Esophagus squamous epithelium (tissue), 4 donors: ENCODE results near the gene CLSTN2.

Source experiments
- CTCF ChIP-seq, 6 experiments: fragments of 450-650 bp in 4 of 6; fragments of 200-600 bp in 2 of 6; sonication (generic) in 2 of 6; IDR thresholded peaks; one replicate each; pipeline ENCODE4 v1.5.1; 2016 to 2019; ENCODE audit warnings: antibody characterized with exemption in 6 of 6, mild to moderate bottlenecking in 4 of 6, moderate library complexity in 4 of 6
- POLR2A ChIP-seq, 4 donors: fragments of 450-650 bp; IDR thresholded peaks; one replicate each; pipeline ENCODE4 v1.6.1; 2017; ENCODE audit warnings: antibody characterized with exemption in 4 of 4, mild to moderate bottlenecking in 4 of 4, moderate library complexity in 3 of 4

- TF ChIP-seq CTCF (IDR thresholded peaks at IDR 0.05) (no peak), POLR2A (IDR thresholded peaks at IDR 0.05) (no peak)
Measured at GRCh38 chr3:140097874-140098635, 163.1 kb downstream of the CLSTN2 start.
